AG04449 (cell line): Measurements from ENCODE around the gene ISCA2.

Source experiments
- CTCF ChIA-PET: fragments of 350-600 bp; formaldehyde crosslinking; extraction: SDS; loops from one replicate; lab custom pipeline; 2021; ENCODE audit warnings: antibody characterized with exemption; lab: Yijun Ruan, JAX
- POLR2A ChIA-PET: fragments of 400-600, 350-600 bp; formaldehyde crosslinking; extraction: SDS; loops from one replicate; lab custom pipeline; 2020; ENCODE audit warnings: antibody characterized with exemption, inconsistent platforms; lab: Yijun Ruan, JAX
- DNase-seq: peaks from one replicate; pipeline ENCODE4 v3.0.0-alpha.2; 2010; ENCODE audit warnings: low read depth, low spot score
- H3K4me3 ChIP-seq: 2 replicates; pipeline ENCODE4 v1.5.1; 2011; ENCODE audit warnings: low read depth, mild to moderate bottlenecking, control low read depth, low read length
- CTCF ChIP-seq: IDR thresholded peaks from one replicate; pipeline ENCODE4 v1.5.1; 2011; ENCODE audit warnings: mild to moderate bottlenecking, moderate library complexity, low read length, control low read depth, inconsistent platforms; ENCODE audit not compliant: insufficient read depth; ENCODE audit errors: missing control alignments

Gene ISCA2

DNA sequence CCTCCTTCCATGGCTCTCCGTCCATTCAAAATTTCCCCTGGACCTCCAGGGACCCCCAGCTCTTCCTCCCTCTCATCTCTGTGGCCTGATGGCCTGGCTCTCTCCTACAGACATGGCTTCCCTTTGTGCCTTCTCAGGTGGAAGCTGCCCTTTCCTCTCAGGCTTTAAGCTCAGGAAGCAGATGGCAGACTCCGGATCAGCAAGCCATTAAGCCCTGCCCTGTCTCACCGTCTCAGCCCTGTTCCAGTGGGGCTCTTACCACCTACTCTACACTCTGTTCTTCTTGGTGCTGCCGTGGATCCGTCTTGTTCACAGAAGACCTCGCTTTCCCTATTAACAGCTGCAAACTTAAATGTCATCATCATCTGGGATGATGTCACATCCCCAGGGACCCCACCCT, 33.6 kb upstream of the ISCA2 start:
- no peak for TF ChIP-seq CTCF
- DNase-seq: no peak
- POLR2A ChIA-PET: no interaction called here
- CTCF ChIA-PET: interaction anchor here (0.7 to 12.4 kb wide), 5 partner anchors 12 to 35 kb away, joined by 3 to 164 read pairs (median 10); partner anchors contain the start of gene SYNDIG1L
- no peak overlapping the region for H3K4me3 ChIP-seq

GRCh38 chr14:74462993-74463392, 30.6 kb upstream of the ISCA2 start:
- ChIA-PET POLR2A (no interaction called here), CTCF (interaction anchor here (1.6 to 12.4 kb wide), 2 partner anchors 15 to 28 kb away, joined by 3 to 164 read pairs; no protein-coding TSS in a partner anchor)
- TF ChIP-seq CTCF: no peak
- no peak overlapping the region for H3K4me3 ChIP-seq
- DNase-seq: no peak

DNA sequence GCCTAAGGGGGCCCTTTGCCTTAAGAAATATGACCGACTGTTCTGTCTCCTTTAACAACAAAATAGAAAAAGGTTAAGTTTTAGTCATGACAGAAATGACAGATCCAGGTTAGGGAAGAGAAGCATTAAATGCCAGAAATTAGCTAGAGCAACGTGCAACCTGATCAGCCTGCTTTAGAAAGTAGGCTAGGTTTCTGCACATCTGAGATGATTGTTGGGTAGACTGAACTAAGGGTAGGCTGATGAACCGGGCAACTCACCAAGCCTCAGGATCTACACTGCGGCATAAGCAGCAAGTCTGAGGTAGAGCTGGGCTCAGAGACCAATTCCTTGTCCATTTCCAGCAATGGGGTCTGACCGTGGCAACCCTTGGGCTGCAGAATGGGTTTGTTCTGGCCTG, 29.9 kb upstream of the ISCA2 start:
- CTCF ChIA-PET: interaction anchor here (0.6 to 12.4 kb wide), 3 partner anchors 15 to 106 kb away, joined by 3 to 164 read pairs (median 4); no protein-coding TSS in a partner anchor

DNA sequence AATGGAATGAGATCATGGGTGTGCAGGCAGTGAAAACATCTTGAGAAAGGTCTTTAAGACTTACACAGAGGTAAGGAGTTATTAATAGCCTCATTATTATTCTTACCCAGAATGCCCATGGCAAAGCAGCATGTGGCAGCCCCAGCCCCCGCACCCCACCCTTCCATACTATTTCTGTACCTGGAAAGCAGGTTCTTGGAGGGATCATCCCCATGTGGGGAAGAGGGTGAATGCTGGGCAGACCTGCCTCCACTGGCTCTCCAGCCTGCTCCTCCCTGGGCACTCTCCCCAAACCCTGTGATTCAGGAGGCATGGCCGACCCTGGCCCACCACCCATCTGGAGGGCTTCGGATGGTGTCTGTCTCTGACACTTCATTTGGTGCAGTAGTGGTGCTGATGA, 28.8 kb upstream of the ISCA2 start:
- H3K4me3 ChIP-seq: no peak overlapping the region
- POLR2A ChIA-PET: interaction anchor here (0.6 kb wide), 1 partner anchor 147 kb away, joined by 3 read pairs; no protein-coding TSS in a partner anchor
- CTCF ChIA-PET: interaction anchor here (12.4 kb wide), 1 partner anchor 14 kb away, joined by 164 read pairs; no protein-coding TSS in a partner anchor
- TF ChIP-seq CTCF: no peak
- DNase-seq: no peak

More for the DNA sequence above, 29.9 kb upstream of the ISCA2 start:
- no peak for DNase-seq
- no peak overlapping the region for H3K4me3 ChIP-seq
- POLR2A ChIA-PET: no interaction called here
- TF ChIP-seq CTCF: no peak

GRCh38 chr14:74465335-74465734, 28.2 kb upstream of the ISCA2 start:
- TF ChIP-seq CTCF: no peak
- ChIA-PET CTCF (interaction anchor here (0.8 kb wide), 1 partner anchor 8 kb away, joined by 4 read pairs; no protein-coding TSS in a partner anchor), POLR2A (no interaction called here)
- H3K4me3 ChIP-seq: no peak overlapping the region
- no peak for DNase-seq

DNA sequence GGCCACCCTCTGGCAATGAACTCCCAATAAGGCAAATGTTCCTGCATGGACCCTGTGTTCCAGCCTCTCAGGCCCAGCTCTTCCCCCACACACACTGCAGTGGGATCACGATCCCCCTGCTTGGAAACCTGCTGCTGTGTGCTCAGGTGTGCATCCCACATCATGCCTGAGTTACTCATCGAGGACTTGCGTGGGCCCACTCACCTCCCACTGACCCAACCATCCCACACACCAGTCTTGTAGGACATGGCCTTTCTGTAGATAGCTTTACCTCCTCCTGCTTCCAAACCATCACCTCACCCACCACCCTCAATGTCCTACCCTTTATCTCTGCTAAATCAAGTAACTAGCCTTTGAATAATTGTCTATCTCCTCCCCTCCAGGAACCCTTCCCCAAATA, 25.1 kb upstream of the ISCA2 start:
- no peak overlapping the region for H3K4me3 ChIP-seq
- DNase-seq: no peak
- ChIA-PET POLR2A (no interaction called here), CTCF (no interaction called here)
- no peak for TF ChIP-seq CTCF
